Hippocampal formation (tissue), 2 donors: ENCODE data around the gene CELA3B.
"Not testable (repeated sequence)": the region's sequence is repeated elsewhere in the genome, so short reads cannot be mapped to it uniquely, and the experiment has no call there.

Experiments
- DNase-seq, 2 donors: peaks; one replicate each; lab custom pipeline; 2025; lab: John Stamatoyannopoulos, UW

CELA3B gene

GRCh38 chr1:21976703-21977239 lies at the start of gene CELA3B:
TSS of gene CELA3B (plus strand) at chr1:21977022. CDS start at chr1:21977040, 18 bp downstream.
- DNase-seq, result not testable (repeated sequence)

- no peak for DNase-seq
Measured at GRCh38 chr1:21927533-21928237, 49.1 kb upstream of the CELA3B start.

- no peak for DNase-seq
Measured at GRCh38 chr1:21930080-21930571, 46.7 kb upstream of the CELA3B start.

- DNase-seq, result no peak
Measured at GRCh38 chr1:21930629-21931170, 46.1 kb upstream of the CELA3B start.

- DNase-seq, result no peak
Measured at GRCh38 chr1:21931171-21932093, 45.4 kb upstream of the CELA3B start.

- no peak for DNase-seq
Measured at GRCh38 chr1:21932127-21932526, 44.7 kb upstream of the CELA3B start.

- no peak for DNase-seq
Measured at GRCh38 chr1:21933397-21934248, 43.2 kb upstream of the CELA3B start.

GRCh38 chr1:21935393-21935804 lies 41.4 kb upstream of the CELA3B start:
- no peak for DNase-seq

- DNase-seq, result no peak
Measured at GRCh38 chr1:21935891-21936365, 40.9 kb upstream of the CELA3B start.

- DNase-seq, result no peak
Measured at GRCh38 chr1:21936366-21937031, 40.3 kb upstream of the CELA3B start.

GRCh38 chr1:21937034-21937371 lies 39.8 kb upstream of the CELA3B start, which contains the start of gene HSPG2:
TSS of gene HSPG2 (minus strand) at chr1:21937310. CDS start at chr1:21937217, 93 bp downstream.
- no peak for DNase-seq

GRCh38 chr1:21937372-21938121 lies 39.3 kb upstream of the CELA3B start:
- DNase-seq, result peak; percentile 85 to 90

- DNase-seq, result no peak
Measured at GRCh38 chr1:21938732-21939538, 37.9 kb upstream of the CELA3B start.

GRCh38 chr1:21939650-21940374 lies 37.0 kb upstream of the CELA3B start:
- peak; percentile 46 to 62 for DNase-seq

- DNase-seq, result no peak
Measured at GRCh38 chr1:21940492-21940891, 36.3 kb upstream of the CELA3B start.

- DNase-seq, result no peak
Measured at GRCh38 chr1:21941370-21941769, 35.5 kb upstream of the CELA3B start.

GRCh38 chr1:21942464-21942863 lies 34.4 kb upstream of the CELA3B start:
- no peak for DNase-seq

- DNase-seq, result not testable (repeated sequence)
Measured at GRCh38 chr1:21942959-21943640, 33.7 kb upstream of the CELA3B start.
